K562 (cell line): ENCODE data around the gene TMEM271. TPM values are rescaled to one million over a fixed set of nuclear protein-coding genes. Genes with fewer than 3 reads are reported as not detected.

Experiments used
- ATAC-seq: fragments of 200-7000 bp; cut with Tn5 transposase; 3 replicates; pipeline ENCODE4 v1.9.1; 2020; ENCODE audit warnings: moderate library complexity
- BruUV-seq: library from RNA; stranded (reverse); fragments of 400-500 nt; replicated peaks from 2 replicates; lab custom pipeline; 2021; lab: Mats Ljungman, UMichigan
- CTCF ChIA-PET: fragments of 300-600 bp; formaldehyde crosslinking; extraction: SDS; loops from one replicate; lab custom pipeline; 2021; ENCODE audit warnings: low intra/inter-chr PET ratio; lab: Yijun Ruan, JAX
- POLR2A ChIA-PET: fragments of 300-600, 350-650 bp; sonication (Branson Sonifier 250); formaldehyde crosslinking; extraction: SDS; loops from one replicate; lab custom pipeline; 2021; ENCODE audit warnings: antibody characterized with exemption, inconsistent platforms; lab: Yijun Ruan, JAX
- DNase-seq, 4 experiments: peaks; one replicate each; pipeline versions ENCODE4 v3.0.0 to v3.0.0-alpha.2; 2011 to 2018; ENCODE audit warnings: low spot score in 3 of 4, mixed read lengths in 3 of 4; ENCODE audit errors: extremely low read depth in 1 of 4
- FAIRE-seq: peaks from 2 replicates; lab custom pipeline; 2011; peaks lifted over from hg19 to GRCh38; lab: Jason Lieb, UNC
- H2AFZ ChIP-seq: 2 replicates; pipeline ENCODE4 v1.6.0; 2011; ENCODE audit warnings: low read depth, low read length, control low read depth, inconsistent platforms
- H3K27ac ChIP-seq: fragments of 200-600 bp; 3 replicates; pipeline ENCODE4 v1.8.0; 2011; ENCODE audit warnings: low read depth, mild to moderate bottlenecking, control low read depth, inconsistent platforms, low read length, moderate library complexity, mixed read lengths; ENCODE audit errors: extremely low read depth
- H3K27me3 ChIP-seq, 2 experiments: fragments of 300-600 bp in 1 of 2; 2 replicates in 1 of 2; 3 replicates in 1 of 2; pipeline versions ENCODE4 v1.6.0 to v1.8.0; 2011; ENCODE audit warnings: inconsistent platforms in 2 of 2, low read length in 2 of 2, mild to moderate bottlenecking in 1 of 2, mixed read lengths in 1 of 2, moderate library complexity in 1 of 2; ENCODE audit not compliant: control insufficient read depth in 2 of 2, insufficient read depth in 2 of 2
- H3K36me3 ChIP-seq: fragments of 300-600 bp; 3 replicates; pipeline ENCODE4 v1.8.0; 2011; ENCODE audit warnings: mild to moderate bottlenecking, low read length, inconsistent platforms; ENCODE audit not compliant: control insufficient read depth, insufficient read depth
- H3K4me1 ChIP-seq, 2 experiments: fragments of 200-600 bp in 1 of 2; replicated peaks in 1 of 2; 2 replicates in 1 of 2; 3 replicates in 1 of 2; pipeline versions ENCODE4 v1.5.1 to v1.8.0; 2011; ENCODE audit warnings: inconsistent platforms in 2 of 2, low read length in 2 of 2, mild to moderate bottlenecking in 1 of 2, mixed read lengths in 1 of 2, moderate library complexity in 1 of 2; ENCODE audit not compliant: control insufficient read depth in 2 of 2, insufficient read depth in 2 of 2
- H3K4me2 ChIP-seq: 2 replicates; pipeline ENCODE4 v1.6.1; 2011; ENCODE audit warnings: low read length, control low read depth, inconsistent platforms, mixed read lengths; ENCODE audit not compliant: insufficient read depth
- H3K4me3 ChIP-seq: fragments of 200-600 bp; sonication (generic), shearing (Covaris generic); 2 replicates; pipeline ENCODE4 v1.5.1; 2016; ENCODE audit warnings: control low read depth, inconsistent platforms
- H3K79me2 ChIP-seq: fragments of 200-600 bp; 3 replicates; pipeline ENCODE4 v1.8.0; 2011; ENCODE audit warnings: low read length, inconsistent platforms; ENCODE audit not compliant: control insufficient read depth, insufficient read depth
- H3K9ac ChIP-seq, 2 experiments: 2 replicates each; pipeline versions ENCODE4 v1.6.0 to v1.6.1; 2011; ENCODE audit warnings: low read depth in 2 of 2, low read length in 2 of 2, control low read depth in 1 of 2, inconsistent platforms in 1 of 2, mild to moderate bottlenecking in 1 of 2, mixed read lengths in 1 of 2; ENCODE audit not compliant: insufficient read depth in 1 of 2
- H3K9me1 ChIP-seq: one replicate; pipeline ENCODE4 v1.6.0; 2011; ENCODE audit warnings: inconsistent platforms, mild to moderate bottlenecking, low read length, moderate library complexity; ENCODE audit not compliant: control insufficient read depth, insufficient read depth
- H3K9me3 ChIP-seq: replicated peaks from 2 replicates; pipeline ENCODE4 v1.5.1; 2011; ENCODE audit warnings: low read depth, low read length, inconsistent platforms; ENCODE audit not compliant: control insufficient read depth, insufficient read depth
- H4K20me1 ChIP-seq: replicated peaks from 2 replicates; pipeline ENCODE4 v1.6.1; 2011; ENCODE audit warnings: low read length, inconsistent platforms, mixed read lengths; ENCODE audit not compliant: control insufficient read depth, insufficient read depth
- ASH1L ChIP-seq: fragments of 450-650 bp; IDR thresholded peaks from 2 replicates; pipeline ENCODE4 v1.6.1; 2018; ENCODE audit warnings: borderline replicate concordance, mild to moderate bottlenecking, low read depth; ENCODE audit not compliant: partially characterized antibody
- ATF2 ChIP-seq: sonication (generic); formaldehyde crosslinking; IDR thresholded peaks from 2 replicates; pipeline ENCODE4 v1.8.1; 2022; ENCODE audit warnings: missing genetic modification reagents
- CTCF ChIP-seq, 3 experiments: IDR thresholded peaks in 2 of 3; conservative IDR thresholded peaks in 1 of 3; 2 replicates each; pipeline ENCODE4 v1.5.1; 2011 to 2012; ENCODE audit warnings: low read length in 3 of 3, mild to moderate bottlenecking in 3 of 3, control low read depth in 2 of 3, improper control_type of control experiment in 1 of 3, inconsistent platforms in 1 of 3, low read depth in 1 of 3, mixed read lengths in 1 of 3, moderate library complexity in 1 of 3; ENCODE audit not compliant: insufficient read depth in 2 of 3
- DEAF1 ChIP-seq: fragments of 450-650 bp; formaldehyde crosslinking; IDR thresholded peaks from 2 replicates; pipeline ENCODE4 v1.4.0; 2020; ENCODE audit warnings: mild to moderate bottlenecking, moderate library complexity
- FOXK2 ChIP-seq, 2 experiments: fragments of 450-650 bp; IDR thresholded peaks in 1 of 2; conservative IDR thresholded peaks in 1 of 2; 2 replicates each; pipeline ENCODE4 v1.6.1; 2016; ENCODE audit warnings: low read depth in 2 of 2, mild to moderate bottlenecking in 1 of 2
- FOXO4 ChIP-seq: fragments of 450-650 bp; formaldehyde crosslinking; IDR thresholded peaks from 2 replicates; pipeline ENCODE4 v1.4.0; 2020; ENCODE audit warnings: mild to moderate bottlenecking, moderate library complexity
- GTF2E2 ChIP-seq: fragments of 200-800 bp; sonication (Bioruptor generic); IDR thresholded peaks from 2 replicates; pipeline ENCODE4 v1.6.1; 2016; ENCODE audit warnings: missing genetic modification characterization, missing compliant biosample characterization
- PHB2 ChIP-seq: fragments of 450-650 bp; IDR thresholded peaks from 2 replicates; pipeline ENCODE4 v1.6.1; 2017; ENCODE audit warnings: low read depth
- SMARCE1 ChIP-seq: fragments of 450-650 bp; IDR thresholded peaks from 2 replicates; pipeline ENCODE4 v1.7.1; 2016; ENCODE audit warnings: mild to moderate bottlenecking
- THRAP3 ChIP-seq: fragments of 450-650 bp; IDR thresholded peaks from 2 replicates; pipeline ENCODE4 v1.6.1; 2016; ENCODE audit warnings: mild to moderate bottlenecking, inconsistent platforms, borderline replicate concordance
- USF2 ChIP-seq: sonication (generic); formaldehyde crosslinking; IDR thresholded peaks from 2 replicates; pipeline ENCODE4 v1.5.0; 2020; ENCODE audit warnings: missing genetic modification reagents
- ZNF395 ChIP-seq: fragments of 200-800 bp; sonication (Bioruptor generic); IDR thresholded peaks from 2 replicates; pipeline ENCODE4 v1.6.1; 2017; ENCODE audit warnings: missing genetic modification characterization, missing compliant biosample characterization
- WGBS: fragments of 100-300 bp; shearing (Covaris generic); methylation state at CpG from one replicate; pipeline ENCODE4 v1.1.6; 2016; ENCODE audit warnings: low coverage, mixed read lengths; ENCODE audit not compliant: insufficient coverage; ENCODE audit errors: missing lambda C conversion rate; 5-methylcytosine and 5-hydroxymethylcytosine counted together
- in situ Hi-C: fragments of 300-500 bp; cut with MboI; formaldehyde crosslinking; loops from 4 replicates; pipeline ENCODE4 v1.15.0; 2018; ENCODE audit warnings: inconsistent platforms, mixed read lengths
- intact Hi-C: fragments of 100-400 bp; cut with micrococcal nuclease; formaldehyde crosslinking; loops from 2 replicates; pipeline ENCODE4 v1.14.2; 2022
- polyA plus RNA-seq, 8 experiments: library from polyadenylated mRNA; depleted of rRNA in 4 of 8; stranded (reverse) in 5 of 8; unstranded in 3 of 8; fragments of >200 nt; fragmentation: Nextera tagmentation in 2 of 8; fragmentation: Illumina TruSeq in 1 of 8; extraction: Ambion mirVana in 2 of 8; extraction: Trizol in 1 of 8; gene quantifications; 2 replicates each; pipeline versions ENCODE4 v1.2.1 to v1.2.3, GENCODE V29; 2011 to 2014; ENCODE audit warnings: inconsistent platforms in 1 of 8, missing spikeins in 1 of 8
- total RNA-seq, 7 experiments: library from RNA; depleted of rRNA in 6 of 7; stranded (reverse); fragments of >200 nt in 6 of 7; fragmentation: Illumina TruSeq in 2 of 7; extraction: Trizol in 2 of 7; gene quantifications; 2 replicates each; pipeline versions ENCODE4 v1.2.1 to v1.2.3, GENCODE V29; 2011 to 2021; ENCODE audit warnings: low replicate concordance in 1 of 7

TMEM271 gene
- total and polyA plus RNA-seq, 9 of the 15 experiments (the other 6 are each of a cell fraction or from before 2014, with no cell fraction given) = not detected

GRCh38 chr4:620851-621261 lies 44.8 kb upstream of the TMEM271 start:
- Histone ChIP-seq H3K79me2 (no peaks in the 10 kb centered on the region), H3K9me1 (no peaks in the 10 kb centered on the region), H3K9ac (no peak overlapping the region), H3K4me3 (no peak overlapping the region), H3K27me3 (peaks cover 11 to 61% of the 10 kb centered on the region in 2 experiments), H3K4me1 (peaks cover 0 to 12% of the 10 kb centered on the region in 2 experiments; a peak in 2 of 5 replicates), H3K9me3 (no peaks in the 10 kb centered on the region), H3K36me3 (no peaks in the 10 kb centered on the region), H3K4me2 (no peak overlapping the region), H4K20me1 (no peaks in the 10 kb centered on the region), H2AFZ (no peak overlapping the region), H3K27ac (no peak overlapping the region)
- in situ Hi-C loops = no loop called here
- intact Hi-C loops = no loop called here
- CTCF ChIA-PET = no interaction called here
- ATAC-seq (no peak), DNase-seq (no peak), FAIRE-seq (no peak)
- TF ChIP-seq ASH1L (no peak), FOXO4 (CRISPR knock-in tag) (no peak), USF2 (no peak), GTF2E2 (tag) (no peak), SMARCE1 (no peak), DEAF1 (CRISPR knock-in tag) (no peak), CTCF (IDR thresholded peaks at IDR 0.05 in 2 of 3, conservative IDR thresholded peaks at IDR 0.05 in 1 of 3; ENCODE audit: insufficient read depth in 2 of 3, low read depth in 1 of 3, low read length in 3 of 3) (no peak), THRAP3 (no peak), ATF2 (no peak), ZNF395 (no peak), FOXK2 (conservative IDR thresholded peaks at IDR 0.05 in 1 of 2, IDR thresholded peaks at IDR 0.05 in 1 of 2; ENCODE audit: low read depth in 2 of 2) (no peak), PHB2 (no peak)
- POLR2A ChIA-PET = no interaction called here
- no TSS peak for BruUV-seq
- under 1% methylated on average over 19 of the region's 19 CpGs for WGBS
